Islet precursor cell (in vitro differentiated cells): Measurements from ENCODE around the gene TMEM9.

ENCODE experiments used
- DNase-seq: peaks from one replicate; pipeline ENCODE4 v3.0.0-alpha.2; 2018

TMEM9 gene

GRCh38 chr1:201172999-201173610 is 18.8 kb upstream of the TMEM9 start:
- DNase-seq = peak; percentile 35

GRCh38 chr1:201172326-201172725 is 18.1 kb upstream of the TMEM9 start:
- peak; percentile 58 for DNase-seq

GRCh38 chr1:201171063-201172036 is 17.1 kb upstream of the TMEM9 start:
- no peak for DNase-seq

GRCh38 chr1:201170533-201171062 is 16.3 kb upstream of the TMEM9 start:
- DNase-seq = peak; percentile 99

- DNase-seq = peak; percentile 44
Measured at GRCh38 chr1:201169971-201170532, 15.8 kb upstream of the TMEM9 start.

- DNase-seq = peak; percentile 40
Measured at GRCh38 chr1:201169203-201169602, 14.9 kb upstream of the TMEM9 start.

GRCh38 chr1:201167041-201167991 is 13.0 kb upstream of the TMEM9 start:
- DNase-seq = peak; percentile 36

- DNase-seq = peak; percentile 44
Measured at GRCh38 chr1:201164645-201165044, 10.4 kb upstream of the TMEM9 start.

GRCh38 chr1:201163707-201164106 is 9.4 kb upstream of the TMEM9 start:
- DNase-seq = no peak

GRCh38 chr1:201163036-201163435 is 8.8 kb upstream of the TMEM9 start:
- peak; percentile 19 for DNase-seq

- DNase-seq = no peak
Measured at GRCh38 chr1:201157949-201158348, 3.7 kb upstream of the TMEM9 start.

- peak; percentile 13 for DNase-seq
Measured at GRCh38 chr1:201156819-201157218, 2.5 kb upstream of the TMEM9 start.

- peak; percentile 29 for DNase-seq
Measured at GRCh38 chr1:201156346-201156745, 2.1 kb upstream of the TMEM9 start.

- DNase-seq = no peak
Measured at GRCh38 chr1:201155354-201155753, 1.1 kb upstream of the TMEM9 start.

GRCh38 chr1:201153474-201154388 is 543 bp downstream of the TMEM9 start:
- DNase-seq = no peak

GRCh38 chr1:201149400-201149799 is 4.9 kb downstream of the TMEM9 start:
- DNase-seq = peak; percentile 53

GRCh38 chr1:201147396-201148015 is 6.8 kb downstream of the TMEM9 start:
- DNase-seq = peak; percentile 29

- DNase-seq = peak; percentile 37
Measured at GRCh38 chr1:201146626-201147390, 7.5 kb downstream of the TMEM9 start.

GRCh38 chr1:201145816-201146215 is 8.5 kb downstream of the TMEM9 start:
- peak; percentile 29 for DNase-seq

GRCh38 chr1:201145132-201145531 is 9.1 kb downstream of the TMEM9 start:
- peak; percentile 32 for DNase-seq
